GM11168 (cell line): ENCODE measurements around the gene LRFN3.
"Not testable (repeated sequence)": the region's sequence is repeated elsewhere in the genome, so short reads cannot be mapped to it uniquely, and the experiment has no call there.

Experiments used
- in situ Hi-C: fragments of 300-500 bp; cut with MboI; formaldehyde crosslinking; loops from one replicate; pipeline ENCODE4 v1.12.0; 2022; ENCODE audit warnings: low sequenced_read_pairs; ENCODE audit not compliant: unreplicated experiment

LRFN3 gene

DNA sequence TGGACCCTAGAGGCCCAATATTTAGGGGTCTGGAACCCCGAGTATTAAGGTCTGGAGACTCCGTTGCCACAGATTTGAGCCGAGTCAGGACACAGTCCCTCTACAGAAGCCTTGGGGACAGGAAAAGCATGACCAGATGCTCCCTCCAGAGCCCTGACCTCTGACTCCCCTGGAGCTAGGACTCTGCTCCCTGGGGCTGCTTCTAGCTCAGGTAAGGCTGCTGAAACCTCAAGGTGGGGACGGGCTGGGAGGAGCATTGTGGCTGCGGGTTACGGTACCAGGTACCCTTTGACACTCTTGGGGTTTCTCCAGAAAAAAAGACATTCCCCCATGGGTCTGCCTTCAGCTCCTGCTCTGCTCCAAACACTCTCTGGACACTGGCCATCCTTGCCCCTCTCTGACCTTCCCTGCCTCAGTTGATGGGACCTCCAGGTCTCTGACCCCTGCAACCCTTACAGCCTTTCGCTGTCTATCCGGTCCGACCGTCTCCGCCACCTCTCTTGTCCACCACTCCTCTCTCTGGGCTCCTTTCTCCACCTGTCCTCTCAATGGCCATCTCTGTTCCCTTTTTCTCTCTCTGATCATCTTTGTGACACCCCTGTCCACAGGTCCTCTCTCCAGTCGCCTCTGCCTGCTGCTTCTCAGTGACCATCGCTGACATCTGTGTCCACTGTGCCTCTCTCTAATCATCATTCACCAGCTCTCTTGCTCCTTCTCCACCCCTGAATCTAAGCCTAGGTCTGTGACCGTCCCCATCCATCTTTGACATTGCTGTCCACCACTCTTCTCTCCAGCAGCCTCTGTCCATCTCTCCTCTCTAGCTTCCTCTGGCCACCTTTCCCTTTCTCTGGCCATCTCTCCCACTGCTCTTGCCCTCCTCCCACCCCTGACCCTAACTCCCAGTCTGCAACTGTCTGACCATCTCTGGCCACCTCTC, 1.4 kb downstream of the LRFN3 start:
- in situ Hi-C loops = no loop called here

DNA sequence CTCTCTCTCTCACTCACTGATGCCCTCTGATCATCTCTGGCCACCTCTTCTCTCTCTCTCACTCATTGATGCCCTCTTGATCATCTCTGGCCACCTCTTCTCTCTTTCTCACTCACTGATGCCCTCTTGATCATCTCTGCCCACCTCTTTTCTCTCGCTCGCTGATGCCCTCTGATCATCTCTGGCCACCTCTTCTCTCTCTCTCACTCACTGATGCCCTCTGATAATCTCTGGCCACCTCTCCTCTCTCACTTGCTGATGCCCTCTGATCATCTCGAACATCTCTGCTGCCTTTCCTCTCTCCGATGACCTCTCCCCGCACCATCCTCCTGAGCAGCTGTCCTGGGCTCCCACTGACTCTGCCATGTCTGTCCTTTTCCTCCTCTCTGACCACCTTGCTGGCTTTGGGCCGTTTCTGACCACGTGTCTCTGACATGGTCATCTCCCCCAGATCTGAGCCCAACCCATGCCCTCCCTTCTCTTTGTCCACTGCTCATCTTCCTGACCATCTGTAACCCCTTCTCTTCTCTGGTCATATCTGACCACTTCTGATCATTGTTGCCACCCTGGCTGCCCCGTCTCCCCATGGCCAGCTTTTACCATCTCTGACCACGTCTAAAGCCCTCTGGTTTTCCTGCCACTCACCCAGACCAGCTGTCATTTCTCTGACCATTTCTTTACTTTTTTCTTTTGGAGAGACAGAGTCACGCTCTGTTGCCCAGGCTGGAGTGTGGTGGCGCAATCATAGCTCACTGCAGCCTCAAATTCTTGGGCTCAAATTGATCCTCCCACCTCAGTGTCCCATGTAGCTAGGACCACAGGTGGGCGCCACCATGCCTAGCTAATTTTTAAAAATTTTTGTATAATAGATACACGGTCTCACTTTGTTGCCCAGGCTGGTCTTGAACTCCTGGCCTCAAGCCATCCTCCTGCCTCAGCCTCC, 2.4 kb downstream of the LRFN3 start:
- in situ Hi-C loops = no loop called here

GRCh38 chr19:35939307-35940077, 3.3 kb downstream of the LRFN3 start:
- in situ Hi-C loops = no loop called here

DNA sequence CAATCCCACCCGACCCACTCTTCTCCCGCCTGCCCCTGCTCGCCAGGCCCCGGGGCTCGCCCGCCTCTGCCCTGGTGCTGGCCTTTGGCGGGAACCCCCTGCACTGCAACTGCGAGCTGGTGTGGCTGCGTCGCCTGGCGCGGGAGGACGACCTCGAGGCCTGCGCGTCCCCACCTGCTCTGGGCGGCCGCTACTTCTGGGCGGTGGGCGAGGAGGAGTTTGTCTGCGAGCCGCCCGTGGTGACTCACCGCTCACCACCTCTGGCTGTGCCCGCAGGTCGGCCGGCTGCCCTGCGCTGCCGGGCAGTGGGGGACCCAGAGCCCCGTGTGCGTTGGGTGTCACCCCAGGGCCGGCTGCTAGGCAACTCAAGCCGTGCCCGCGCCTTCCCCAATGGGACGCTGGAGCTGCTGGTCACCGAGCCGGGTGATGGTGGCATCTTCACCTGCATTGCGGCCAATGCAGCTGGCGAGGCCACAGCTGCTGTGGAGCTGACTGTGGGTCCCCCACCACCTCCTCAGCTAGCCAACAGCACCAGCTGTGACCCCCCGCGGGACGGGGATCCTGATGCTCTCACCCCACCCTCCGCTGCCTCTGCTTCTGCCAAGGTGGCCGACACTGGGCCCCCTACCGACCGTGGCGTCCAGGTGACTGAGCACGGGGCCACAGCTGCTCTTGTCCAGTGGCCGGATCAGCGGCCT, 4.1 kb downstream of the LRFN3 start:
- in situ Hi-C loops = no loop called here

- in situ Hi-C loops = no loop called here
Observed at GRCh38 chr19:35940839-35941238, 4.7 kb downstream of the LRFN3 start.

DNA sequence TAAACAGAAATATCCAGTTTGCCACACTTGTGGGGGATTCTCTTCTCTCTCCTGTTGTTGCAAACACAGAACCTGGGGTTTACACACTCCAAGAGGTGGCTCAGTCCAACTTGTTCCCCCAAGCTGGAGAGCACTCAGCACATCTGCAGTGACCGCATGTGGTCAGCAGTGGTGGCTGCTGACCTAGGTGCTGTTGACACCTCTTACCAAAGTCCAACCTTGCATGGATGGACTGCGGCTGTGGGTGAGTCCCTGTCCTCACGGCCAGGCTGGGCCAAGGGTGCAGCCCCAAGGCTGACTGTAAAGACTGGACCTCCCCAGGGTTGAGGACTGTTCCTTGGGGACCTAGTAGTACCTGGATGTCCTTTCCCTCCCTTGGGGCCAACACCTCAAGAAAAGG, 6.1 kb downstream of the LRFN3 start:
- in situ Hi-C loops = no loop called here

GRCh38 chr19:35943321-35944301, 7.4 kb downstream of the LRFN3 start:
- in situ Hi-C loops = no loop called here

DNA sequence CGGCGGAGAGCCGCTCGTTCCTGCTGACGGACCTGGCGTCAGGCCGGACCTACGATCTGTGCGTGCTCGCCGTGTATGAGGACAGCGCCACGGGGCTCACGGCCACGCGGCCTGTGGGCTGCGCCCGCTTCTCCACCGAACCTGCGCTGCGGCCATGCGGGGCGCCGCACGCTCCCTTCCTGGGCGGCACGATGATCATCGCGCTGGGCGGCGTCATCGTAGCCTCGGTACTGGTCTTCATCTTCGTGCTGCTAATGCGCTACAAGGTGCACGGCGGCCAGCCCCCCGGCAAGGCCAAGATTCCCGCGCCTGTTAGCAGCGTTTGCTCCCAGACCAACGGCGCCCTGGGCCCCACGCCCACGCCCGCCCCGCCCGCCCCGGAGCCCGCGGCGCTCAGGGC, 8.4 kb downstream of the LRFN3 start:
- in situ Hi-C loops = no loop called here

DNA sequence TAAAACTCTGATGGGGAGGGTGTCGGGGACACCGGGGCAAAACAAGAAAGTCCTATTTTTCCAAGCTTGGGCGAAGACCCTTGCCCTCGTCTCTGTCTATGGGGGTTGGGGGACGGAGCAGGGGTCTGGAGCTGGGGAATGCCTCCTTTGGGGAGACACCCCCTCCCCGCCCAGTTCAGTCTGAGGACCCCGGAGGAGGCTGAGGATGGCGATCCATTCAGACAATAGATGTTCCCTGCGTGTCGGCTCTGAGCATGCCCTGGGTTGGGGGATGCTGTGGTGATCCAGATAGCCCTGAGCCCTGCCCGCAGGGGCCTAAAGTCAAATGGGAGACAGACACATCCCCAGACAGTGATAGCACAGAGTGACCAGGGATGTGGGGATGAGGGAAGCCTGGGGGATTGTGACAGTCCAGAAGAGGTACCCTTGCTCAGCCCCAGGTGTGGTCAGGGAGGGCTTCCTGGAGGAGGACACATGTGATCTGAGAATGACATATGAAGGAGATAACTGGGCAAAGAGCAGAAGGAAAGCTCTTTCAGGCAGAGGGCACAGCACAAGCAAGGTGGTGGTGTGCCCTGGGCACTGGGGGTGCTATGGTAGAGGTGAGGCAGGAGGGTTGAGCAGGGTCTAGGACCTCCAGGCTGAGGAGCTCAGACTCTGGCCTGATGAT, 9.1 kb downstream of the LRFN3 start:
- in situ Hi-C loops = no loop called here

DNA sequence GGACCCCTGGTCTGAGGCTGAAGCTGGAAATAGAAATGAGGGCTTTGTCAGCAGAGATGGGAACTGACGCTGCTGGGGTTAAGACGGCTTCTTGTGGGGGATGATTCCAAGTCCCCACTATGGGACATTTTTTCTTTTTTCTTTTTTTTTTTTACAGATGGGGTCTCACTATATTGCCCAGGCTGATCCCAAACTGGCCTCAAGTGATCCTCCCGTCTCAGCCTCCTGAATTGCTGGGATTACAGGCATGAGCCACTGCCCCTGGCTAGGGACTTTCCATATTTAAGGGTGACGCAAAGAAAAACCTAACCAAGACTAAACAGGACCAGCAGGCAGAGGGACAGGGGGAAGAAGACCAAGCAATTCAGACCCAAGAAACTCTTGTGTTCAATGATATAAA, 10.0 kb downstream of the LRFN3 start:
- in situ Hi-C loops = no loop called here

- in situ Hi-C loops = no loop called here
Observed at GRCh38 chr19:35949131-35949530, 13.0 kb downstream of the LRFN3 start.

DNA sequence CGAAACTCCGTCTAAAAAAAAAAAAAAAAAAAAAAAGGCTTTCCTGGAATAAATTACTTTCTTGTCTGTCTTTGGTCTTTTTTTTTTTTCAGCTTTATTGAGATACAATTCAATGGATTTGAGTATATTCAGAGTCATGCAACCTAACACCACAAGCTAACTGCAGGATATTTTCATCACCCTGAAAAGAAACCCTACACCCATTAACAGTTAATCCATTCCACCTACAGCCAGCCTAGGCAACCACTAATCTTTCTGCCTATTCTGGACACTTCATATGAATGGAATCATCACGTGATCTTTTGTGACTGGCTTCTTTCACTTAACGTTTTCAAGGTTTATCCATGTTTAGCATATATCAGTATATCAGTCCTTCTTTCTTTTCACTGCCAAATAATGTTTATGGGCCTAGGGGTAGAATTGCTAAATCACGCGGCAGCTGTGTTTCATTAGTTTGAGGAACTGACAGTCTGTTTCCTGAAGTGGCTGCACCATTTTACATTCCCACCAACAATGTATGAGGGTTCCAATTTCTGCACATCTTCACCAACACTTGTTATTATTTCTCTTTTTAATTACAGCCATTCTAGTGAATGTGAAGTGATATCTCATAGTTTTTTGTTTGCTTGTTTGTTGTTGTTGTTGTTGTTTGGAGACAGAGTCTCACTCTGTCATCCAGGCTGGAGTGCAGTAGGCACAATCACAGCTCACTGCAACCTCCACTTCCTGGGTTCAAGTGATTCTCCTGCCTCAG, 19.9 kb downstream of the LRFN3 start:
- in situ Hi-C loops = no loop called here

- in situ Hi-C loops = not testable (repeated sequence)
Observed at GRCh38 chr19:35957411-35957810, 21.2 kb downstream of the LRFN3 start.

GRCh38 chr19:35958660-35959039, 22.5 kb downstream of the LRFN3 start:
- in situ Hi-C loops = no loop called here

DNA sequence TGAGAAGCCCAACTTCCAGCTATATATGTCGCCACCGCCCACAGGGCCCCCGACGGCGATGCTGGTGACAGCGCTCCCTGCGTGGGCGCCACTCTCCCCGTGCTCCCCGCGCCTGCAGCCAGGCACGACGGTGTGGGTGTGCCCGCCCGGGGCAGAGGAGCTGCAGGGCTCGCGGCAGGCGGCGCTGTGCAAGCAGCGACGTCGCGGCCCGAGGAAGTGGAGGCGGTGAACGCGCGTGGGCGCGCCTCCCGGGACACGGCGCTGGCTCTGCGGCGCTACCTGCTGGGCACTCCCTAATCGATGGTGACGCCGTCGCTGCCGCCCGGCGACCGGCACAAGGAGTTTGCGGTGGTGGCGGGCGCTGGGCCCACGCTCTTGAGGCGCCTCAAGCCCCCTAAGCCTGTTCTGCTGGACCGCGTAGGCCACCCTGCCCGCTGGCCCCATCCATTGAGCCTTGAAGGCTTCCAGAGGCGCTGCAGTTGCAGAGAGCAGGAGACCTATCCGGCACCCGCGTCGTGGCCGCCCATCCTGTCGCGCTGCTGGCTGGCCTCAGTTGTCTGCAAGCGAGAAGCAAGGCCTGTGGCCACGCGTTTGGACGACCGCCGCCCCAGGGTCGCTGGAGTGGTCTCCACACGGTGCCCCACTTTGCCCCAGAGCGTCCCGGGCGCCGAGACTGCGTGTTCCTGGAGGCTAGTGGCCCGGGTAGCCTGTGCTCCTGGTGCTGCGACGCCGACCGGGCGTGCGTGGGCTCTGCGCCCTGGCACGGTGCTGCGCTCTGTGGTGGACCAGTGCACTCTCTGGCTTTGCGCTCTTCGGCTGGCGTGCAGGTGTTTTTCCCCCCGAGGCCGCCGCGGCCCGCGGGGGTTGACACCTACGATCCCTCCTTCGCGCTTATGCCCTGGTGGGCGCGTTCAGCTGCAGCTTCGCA, 23.1 kb downstream of the LRFN3 start:
- in situ Hi-C loops = no loop called here

GRCh38 chr19:35959968-35960320, 23.8 kb downstream of the LRFN3 start:
- in situ Hi-C loops = no loop called here
